LHCN-M2 (cell line): Measurements from ENCODE around the gene CRAMP1. TPM values are rescaled to one million over a fixed set of nuclear protein-coding genes. Genes with fewer than 3 reads are reported as not detected.
"Not testable (repeated sequence)": the region's sequence is repeated elsewhere in the genome, so short reads cannot be mapped to it uniquely, and the experiment has no call there.

Experiments used
- DNase-seq: peaks from one replicate; pipeline ENCODE4 v3.0.0-alpha.2; 2012; ENCODE audit warnings: low read depth
- total RNA-seq: library from RNA; depleted of rRNA; stranded (reverse); fragments of >200 nt; gene quantifications from 2 replicates; pipeline ENCODE4 v1.2.3, GENCODE V29; 2014

CRAMP1 gene
- total RNA-seq, 1 experiment from 2014 or later: 7.9 TPM

GRCh38 chr16:1681032-1681431, 68.9 kb downstream of the CRAMP1 start:
- no peak for DNase-seq

GRCh38 chr16:1687427-1688316, 75.5 kb downstream of the CRAMP1 start:
- DNase-seq: no peak

GRCh38 chr16:1688807-1689560, 76.8 kb downstream of the CRAMP1 start:
- DNase-seq: peak; percentile 34

DNA sequence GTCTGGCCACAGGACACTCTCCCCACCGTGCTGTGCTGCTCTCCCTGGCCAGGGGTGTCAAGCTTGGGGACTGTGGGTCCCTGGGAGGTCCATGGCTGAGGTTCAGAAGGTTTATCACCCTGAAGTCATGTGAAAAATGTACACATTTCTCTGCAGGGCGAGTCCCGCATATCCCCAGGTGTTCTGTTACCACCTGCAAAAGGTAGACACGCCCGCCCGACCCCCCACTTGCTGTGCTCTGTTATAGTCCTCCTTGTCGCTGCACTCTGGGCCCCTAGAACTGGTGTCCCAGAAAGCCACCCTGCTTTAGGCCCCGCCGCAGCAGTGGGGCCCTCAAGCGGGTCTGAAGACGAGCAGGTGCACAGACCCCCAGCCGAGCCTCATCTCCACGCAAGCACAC, 77.7 kb downstream of the CRAMP1 start:
- DNase-seq: no peak

DNA sequence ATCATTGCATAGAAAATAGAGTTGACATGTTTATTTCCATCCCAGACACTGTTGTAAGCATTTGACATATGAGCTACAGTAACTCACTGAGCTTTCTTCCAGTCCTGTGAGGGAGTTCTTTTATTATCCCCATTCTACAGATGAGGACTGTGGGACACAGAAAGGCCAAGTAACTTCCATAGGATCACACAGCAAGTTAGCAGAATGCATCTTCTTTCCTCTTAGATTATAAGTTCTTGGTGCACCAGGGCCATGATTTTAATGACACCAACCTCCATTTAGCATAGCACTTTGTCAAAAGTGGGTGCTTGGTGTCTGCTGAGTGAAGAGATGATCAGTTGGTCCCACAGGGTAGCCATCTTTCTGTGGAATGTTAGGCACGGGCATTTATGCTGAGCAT, 78.7 kb downstream of the CRAMP1 start:
- no peak for DNase-seq

- DNase-seq: peak; percentile 41
Observed at GRCh38 chr16:1691276-1691675, 79.1 kb downstream of the CRAMP1 start.

DNA sequence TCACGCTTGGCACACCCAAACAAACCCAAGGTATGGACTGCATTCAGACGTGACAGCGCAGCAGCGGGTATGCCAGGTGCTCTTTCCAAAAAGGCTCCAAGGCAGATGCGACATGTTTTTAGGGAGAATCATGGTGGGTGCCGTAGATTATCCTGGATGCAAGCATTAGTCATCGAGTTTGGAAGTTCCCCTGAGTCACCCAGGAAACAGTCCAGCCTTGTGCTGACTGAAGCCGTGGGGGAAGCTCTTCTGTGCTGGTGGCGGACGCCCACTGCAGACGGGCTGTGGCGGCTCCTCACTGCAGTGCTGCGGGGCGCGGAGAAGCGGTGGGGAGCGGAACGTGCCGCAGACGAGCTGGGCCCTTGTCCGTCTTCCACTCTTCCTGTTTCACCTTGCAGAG, 79.8 kb downstream of the CRAMP1 start:
- DNase-seq: peak; percentile 61

GRCh38 chr16:1696863-1697262, 84.7 kb downstream of the CRAMP1 start:
- DNase-seq: no peak

- no peak for DNase-seq
Observed at GRCh38 chr16:1698680-1699079, 86.5 kb downstream of the CRAMP1 start.

GRCh38 chr16:1700246-1700645, 88.1 kb downstream of the CRAMP1 start:
- DNase-seq: no peak

GRCh38 chr16:1701216-1701878, 89.2 kb downstream of the CRAMP1 start:
- no peak for DNase-seq

- not testable (repeated sequence) for DNase-seq
Observed at GRCh38 chr16:1705324-1705687, 93.1 kb downstream of the CRAMP1 start.

DNA sequence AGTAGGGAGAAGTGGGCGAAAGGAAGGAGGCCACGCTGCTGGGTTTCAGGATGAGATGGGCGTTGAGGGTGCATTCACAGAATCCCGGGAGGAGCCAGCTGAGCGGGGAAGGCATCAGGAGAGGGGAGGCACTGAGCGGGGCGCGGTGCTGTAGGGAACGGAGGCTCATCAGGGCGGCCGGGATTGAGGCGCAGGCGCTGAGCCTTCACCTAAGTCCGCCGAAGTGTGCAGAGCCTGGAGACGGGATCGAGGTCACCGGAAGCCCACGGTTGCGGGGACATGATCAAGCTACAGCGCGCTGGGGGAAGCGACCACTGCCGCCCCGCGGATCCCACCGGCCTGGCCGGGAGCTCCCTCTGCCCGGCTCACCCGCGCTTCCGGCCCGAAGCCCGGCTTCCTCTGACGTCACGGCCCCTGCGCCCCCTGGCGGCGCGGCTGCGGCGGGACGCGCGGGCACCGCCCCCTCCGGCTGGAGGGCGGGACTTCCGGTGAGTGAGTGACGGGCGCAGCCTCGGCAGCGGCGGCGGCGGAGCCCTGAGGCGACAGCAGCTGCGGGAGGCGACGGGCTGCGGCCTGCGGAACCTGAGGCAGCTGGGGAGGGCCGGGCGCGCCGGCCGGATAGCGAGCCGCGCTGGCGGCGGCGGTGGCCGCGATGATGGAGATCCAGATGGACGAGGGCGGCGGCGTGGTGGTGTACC, 93.7 kb downstream of the CRAMP1 start, which contains the start of gene MAPK8IP3:
MAPK8IP3 (plus strand) TSS at position 508 of the 698 bp plus-strand sequence; CDS start at position 653, 145 bp downstream.
- DNase-seq: peak; percentile 88

DNA sequence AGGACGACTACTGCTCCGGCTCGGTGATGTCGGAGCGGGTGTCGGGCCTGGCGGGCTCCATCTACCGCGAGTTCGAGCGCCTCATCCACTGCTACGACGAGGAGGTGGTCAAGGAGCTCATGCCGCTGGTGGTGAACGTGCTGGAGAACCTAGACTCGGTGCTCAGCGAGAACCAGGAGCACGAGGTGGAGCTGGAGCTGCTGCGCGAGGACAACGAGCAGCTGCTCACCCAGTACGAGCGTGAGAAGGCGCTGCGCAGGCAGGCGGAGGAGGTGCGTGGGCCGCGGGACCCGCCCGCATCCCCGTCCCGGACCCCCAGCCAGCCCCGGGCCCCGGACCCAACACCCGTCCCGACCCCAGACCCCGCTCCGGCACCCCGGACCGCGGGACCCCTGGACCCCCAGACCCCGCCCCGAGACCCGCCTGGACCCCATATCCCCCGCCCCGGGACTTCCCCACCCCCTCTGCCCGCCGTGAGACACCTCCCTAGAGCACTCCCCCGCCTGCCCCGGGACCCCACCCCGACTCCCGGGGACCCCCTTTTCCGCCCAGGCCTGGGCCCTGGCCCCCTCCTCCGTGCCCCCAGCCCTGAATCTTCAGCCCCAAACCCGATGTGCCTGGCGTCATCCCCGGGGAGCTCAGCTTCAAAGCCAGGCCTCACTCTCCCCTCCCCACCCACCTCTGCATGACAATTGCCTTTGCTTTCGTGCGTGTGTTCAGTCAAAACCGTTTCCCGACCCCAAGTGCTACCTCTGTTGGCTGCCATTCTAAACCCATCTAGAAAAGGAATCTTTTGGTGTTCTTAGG, 94.4 kb downstream of the CRAMP1 start:
- peak; percentile 51 for DNase-seq

- peak; percentile 42 for DNase-seq
Observed at GRCh38 chr16:1707193-1707790, 95.1 kb downstream of the CRAMP1 start.

GRCh38 chr16:1708083-1708767, 96.1 kb downstream of the CRAMP1 start:
- DNase-seq: no peak

- peak; percentile 86 for DNase-seq
Observed at GRCh38 chr16:1708768-1709180, 96.6 kb downstream of the CRAMP1 start.

DNA sequence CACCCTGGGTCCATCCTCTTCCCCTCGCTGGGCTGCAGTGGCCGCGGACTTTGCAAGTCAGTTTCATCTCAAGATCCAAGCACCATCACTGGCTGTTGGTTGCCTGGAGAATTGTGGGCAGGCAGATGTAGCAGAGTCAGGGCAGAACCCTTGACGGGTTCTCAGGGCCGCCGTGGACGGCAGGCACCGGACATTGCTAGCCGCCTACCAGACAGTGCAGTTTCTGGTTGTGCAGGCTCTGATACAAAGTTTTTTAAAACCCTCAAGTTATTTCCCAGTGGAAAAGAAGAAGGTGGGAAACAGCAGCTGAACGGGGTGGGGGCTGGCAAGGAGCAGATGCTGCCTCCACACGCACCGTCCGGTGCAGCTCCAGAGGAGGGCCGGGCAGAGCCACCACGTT, 97.2 kb downstream of the CRAMP1 start:
- no peak for DNase-seq

- no peak for DNase-seq
Observed at GRCh38 chr16:1710811-1711507, 98.8 kb downstream of the CRAMP1 start.
